GM10248 (cell line): ENCODE results near the gene CUZD1.
"Not testable (repeated sequence)": the region's sequence is repeated elsewhere in the genome, so short reads cannot be mapped to it uniquely, and the experiment has no call there.

Experiments used
- CTCF ChIA-PET: fragments of 300-600 bp; sonication (Branson Sonifier 250); formaldehyde crosslinking; extraction: SDS; loops from one replicate; lab custom pipeline; 2021; ENCODE audit warnings: antibody characterized with exemption; lab: Yijun Ruan, JAX
- POLR2A ChIA-PET: fragments of 350-650 bp; sonication (Branson Sonifier 250); formaldehyde crosslinking; extraction: SDS; loops from one replicate; lab custom pipeline; 2020; ENCODE audit warnings: antibody characterized with exemption; lab: Yijun Ruan, JAX
- DNase-seq: peaks from one replicate; pipeline ENCODE4 v3.0.0; 2012; ENCODE audit errors: extremely low spot score
- TF ChIP-seq, protein P1 (sequence below): IDR thresholded peaks from 2 replicates; pipeline ENCODE4 v1.5.1; 2012; ENCODE audit warnings: mild to moderate bottlenecking, low read depth; ENCODE audit errors: extremely low read depth, missing control alignments, control extremely low read depth

The CUZD1 gene

DNA sequence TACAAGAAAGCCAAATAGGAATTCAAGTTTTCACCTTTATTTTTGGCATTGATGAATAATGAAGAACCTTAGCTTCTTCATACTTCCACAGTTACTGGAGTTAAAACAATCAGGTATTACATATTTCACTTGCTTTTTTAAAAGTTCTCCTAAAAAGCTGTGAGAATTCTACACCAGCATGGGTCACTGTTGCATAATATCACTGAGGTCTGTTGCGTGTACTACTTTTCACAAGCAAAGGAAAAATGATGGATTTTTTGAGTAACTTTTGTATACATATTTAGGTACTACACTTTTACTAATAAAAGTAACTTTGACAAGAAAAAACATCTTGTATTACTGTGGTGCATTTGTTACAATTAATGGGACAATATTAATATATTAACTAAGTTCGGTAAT, 18.5 kb upstream of the CUZD1 start:
- ChIA-PET POLR2A (no interaction called here), CTCF (no interaction called here)
- TF ChIP-seq, protein P1, sequence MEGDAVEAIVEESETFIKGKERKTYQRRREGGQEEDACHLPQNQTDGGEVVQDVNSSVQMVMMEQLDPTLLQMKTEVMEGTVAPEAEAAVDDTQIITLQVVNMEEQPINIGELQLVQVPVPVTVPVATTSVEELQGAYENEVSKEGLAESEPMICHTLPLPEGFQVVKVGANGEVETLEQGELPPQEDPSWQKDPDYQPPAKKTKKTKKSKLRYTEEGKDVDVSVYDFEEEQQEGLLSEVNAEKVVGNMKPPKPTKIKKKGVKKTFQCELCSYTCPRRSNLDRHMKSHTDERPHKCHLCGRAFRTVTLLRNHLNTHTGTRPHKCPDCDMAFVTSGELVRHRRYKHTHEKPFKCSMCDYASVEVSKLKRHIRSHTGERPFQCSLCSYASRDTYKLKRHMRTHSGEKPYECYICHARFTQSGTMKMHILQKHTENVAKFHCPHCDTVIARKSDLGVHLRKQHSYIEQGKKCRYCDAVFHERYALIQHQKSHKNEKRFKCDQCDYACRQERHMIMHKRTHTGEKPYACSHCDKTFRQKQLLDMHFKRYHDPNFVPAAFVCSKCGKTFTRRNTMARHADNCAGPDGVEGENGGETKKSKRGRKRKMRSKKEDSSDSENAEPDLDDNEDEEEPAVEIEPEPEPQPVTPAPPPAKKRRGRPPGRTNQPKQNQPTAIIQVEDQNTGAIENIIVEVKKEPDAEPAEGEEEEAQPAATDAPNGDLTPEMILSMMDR, result no peak
- no peak for DNase-seq

DNA sequence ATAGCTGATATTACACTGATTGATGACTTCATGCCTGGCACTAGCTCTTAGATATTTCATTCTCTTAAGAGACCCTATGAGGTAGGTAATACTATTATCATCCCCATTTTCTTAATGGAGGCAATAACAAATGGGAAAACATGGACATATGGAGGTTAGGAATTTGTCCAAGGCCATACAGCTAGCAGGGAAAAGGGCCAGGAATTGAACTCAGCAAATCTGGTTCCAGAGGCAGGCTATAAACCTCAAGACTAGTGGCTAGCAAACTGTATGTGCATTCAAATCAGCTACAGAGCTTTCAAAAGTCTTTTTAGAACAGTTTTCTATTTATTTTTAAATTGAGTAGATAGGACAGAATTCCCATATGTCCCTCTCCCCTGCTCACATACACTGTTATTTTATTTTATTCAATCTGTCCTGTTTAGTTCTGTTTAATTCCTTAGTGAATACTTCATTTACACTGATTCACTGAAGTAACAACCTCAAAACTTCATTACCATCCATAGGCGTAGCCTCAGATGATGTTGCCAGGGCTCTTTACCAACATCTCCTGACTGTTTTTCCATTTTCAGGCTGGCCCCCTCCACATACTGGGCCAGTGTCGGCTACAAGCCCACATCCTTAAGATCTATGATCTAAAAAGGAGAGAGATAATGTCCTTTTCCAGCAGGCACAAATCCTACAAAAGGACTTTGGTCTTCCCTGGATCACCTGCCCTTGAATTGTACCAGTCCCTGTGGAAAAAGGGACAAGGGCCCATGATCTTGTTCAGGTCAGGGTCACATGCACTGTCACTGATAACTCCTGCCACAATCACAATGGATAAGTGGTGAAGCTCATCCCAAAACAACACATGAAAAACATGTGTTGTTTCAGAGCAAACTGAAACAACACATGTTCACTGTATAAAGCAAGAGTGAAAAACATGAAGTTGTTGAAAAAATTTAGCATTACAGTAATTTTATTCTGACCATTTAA, 17.8 kb upstream of the CUZD1 start:
- ChIA-PET CTCF (interaction anchor here (0.8 to 1.1 kb wide), 3 partner anchors 10 to 26 kb away, joined by 3 to 13 read pairs (median 5); no protein-coding TSS in a partner anchor), POLR2A (no interaction called here)
- TF ChIP-seq, protein P1, result no peak
- no peak for DNase-seq

DNA sequence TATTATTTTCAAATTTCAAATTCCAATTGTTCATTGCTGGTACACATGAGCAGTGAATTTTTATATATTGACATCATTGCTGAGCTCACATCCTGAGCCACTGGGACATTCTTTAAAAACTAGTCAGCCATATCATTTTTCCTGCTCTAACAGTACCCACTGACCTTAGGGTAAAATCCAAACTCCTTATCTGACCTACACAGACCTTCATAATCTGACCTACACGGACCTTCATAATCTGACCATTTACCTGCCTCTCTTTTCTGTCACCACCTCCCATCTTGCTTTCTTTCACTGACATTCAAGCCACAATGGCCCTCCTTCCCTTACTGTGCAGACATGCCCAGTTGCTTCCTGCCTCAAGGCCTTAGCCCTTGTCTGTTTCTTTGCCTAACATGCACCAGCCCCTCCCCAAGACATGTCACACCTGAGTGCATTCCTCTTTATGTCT, 16.1 kb upstream of the CUZD1 start:
- ChIA-PET POLR2A (no interaction called here), CTCF (no interaction called here)
- TF ChIP-seq, protein P1, result no peak
- no peak for DNase-seq

DNA sequence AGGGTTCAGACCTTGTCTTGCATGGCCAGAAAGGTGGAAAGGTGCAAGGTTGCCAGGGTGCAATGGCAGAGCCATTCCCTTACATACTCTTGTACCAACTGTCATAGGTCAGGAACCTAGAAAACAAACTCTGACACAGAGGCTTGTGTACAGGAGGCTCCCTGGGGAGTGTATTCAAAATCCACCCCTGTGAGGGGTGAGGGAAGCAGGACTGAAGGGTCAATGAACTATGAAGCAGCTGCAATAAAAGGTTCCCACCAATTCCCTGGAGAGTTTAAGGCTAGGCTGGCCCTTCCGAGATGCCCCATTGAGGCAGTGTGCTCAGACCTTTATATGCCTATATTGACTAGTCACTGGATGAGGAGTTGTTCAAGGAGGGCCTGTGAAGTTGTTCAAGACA, 13.9 kb upstream of the CUZD1 start:
- TF ChIP-seq, protein P1, result no peak
- DNase-seq, result no peak
- CTCF ChIA-PET, result no interaction called here
- POLR2A ChIA-PET, result no interaction called here

DNA sequence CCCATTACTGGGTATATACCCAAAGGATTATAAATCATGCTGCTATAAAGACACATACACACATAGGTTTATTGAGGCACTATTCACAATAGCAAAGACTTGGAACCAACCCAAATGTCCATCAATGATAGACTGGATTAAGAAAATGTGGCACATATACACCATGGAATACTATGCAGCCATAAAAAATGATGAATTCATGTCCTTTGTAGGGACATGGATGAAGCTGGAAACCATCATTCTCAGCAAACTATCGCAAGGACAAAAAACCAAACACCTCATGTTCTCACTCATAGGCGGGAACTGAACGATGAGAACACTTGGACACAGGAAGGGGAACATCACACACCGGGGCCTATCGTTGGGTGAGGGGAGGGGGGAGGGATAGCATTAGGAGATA, 12.4 kb upstream of the CUZD1 start:
- DNase-seq, CTCF ChIA-PET, POLR2A ChIA-PET: not testable (repeated sequence)

DNA sequence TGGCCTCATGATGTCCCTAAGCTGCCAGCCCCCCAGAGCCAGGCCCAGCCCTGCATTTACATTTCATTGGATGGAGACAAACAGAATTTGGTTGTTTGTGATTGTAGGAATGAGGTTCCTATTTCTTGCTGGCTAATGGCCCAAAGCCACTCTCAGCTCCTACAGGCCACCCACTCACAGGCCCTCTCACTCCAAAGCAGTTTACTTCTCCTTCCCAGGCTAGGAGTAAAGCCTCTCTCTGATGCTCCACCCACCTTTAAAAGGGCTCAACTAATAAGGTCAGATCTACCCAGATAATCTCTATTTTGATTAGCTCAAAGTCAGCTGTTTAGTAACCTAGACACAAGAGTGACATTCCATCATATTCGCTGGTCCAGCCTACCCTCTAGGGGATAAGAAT, 11.2 kb upstream of the CUZD1 start:
- POLR2A ChIA-PET, result no interaction called here
- TF ChIP-seq, protein P1, result no peak
- DNase-seq, result no peak
- CTCF ChIA-PET, result interaction anchor here (1.1 kb wide), 1 partner anchor 21 kb away, joined by 3 read pairs; no protein-coding TSS in a partner anchor

DNA sequence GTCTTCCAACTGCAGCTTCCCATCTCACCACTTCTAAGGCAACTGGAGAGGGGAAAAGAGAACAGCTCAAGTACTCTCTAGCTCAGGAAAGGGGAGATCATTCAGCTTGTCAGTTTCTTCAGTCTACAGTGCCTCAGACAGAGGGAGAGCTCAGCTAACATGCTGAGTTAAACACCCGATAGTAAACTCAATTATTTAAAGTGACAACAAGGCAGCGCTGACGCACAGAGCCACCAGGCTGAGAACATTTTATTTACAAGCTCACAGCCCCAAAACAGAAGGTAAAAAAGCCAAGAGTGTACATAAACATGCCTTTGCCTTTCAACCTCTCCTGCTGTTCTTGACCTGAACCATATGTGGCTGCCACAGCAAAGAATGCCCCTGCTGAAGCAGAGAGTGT, 10.1 kb upstream of the CUZD1 start:
- CTCF ChIA-PET, result interaction anchor here (1.1 to 1.3 kb wide), 2 partner anchors 10 to 11 kb away, joined by 3 read pairs; partner anchors contain the start of gene CUZD1

More for the DNA sequence above, 10.1 kb upstream of the CUZD1 start:
- POLR2A ChIA-PET, result no interaction called here
- TF ChIP-seq, protein P1, result no peak
- no peak for DNase-seq
